ENCODE results near the gene SLC2A5.

Gene SLC2A5

DNA sequence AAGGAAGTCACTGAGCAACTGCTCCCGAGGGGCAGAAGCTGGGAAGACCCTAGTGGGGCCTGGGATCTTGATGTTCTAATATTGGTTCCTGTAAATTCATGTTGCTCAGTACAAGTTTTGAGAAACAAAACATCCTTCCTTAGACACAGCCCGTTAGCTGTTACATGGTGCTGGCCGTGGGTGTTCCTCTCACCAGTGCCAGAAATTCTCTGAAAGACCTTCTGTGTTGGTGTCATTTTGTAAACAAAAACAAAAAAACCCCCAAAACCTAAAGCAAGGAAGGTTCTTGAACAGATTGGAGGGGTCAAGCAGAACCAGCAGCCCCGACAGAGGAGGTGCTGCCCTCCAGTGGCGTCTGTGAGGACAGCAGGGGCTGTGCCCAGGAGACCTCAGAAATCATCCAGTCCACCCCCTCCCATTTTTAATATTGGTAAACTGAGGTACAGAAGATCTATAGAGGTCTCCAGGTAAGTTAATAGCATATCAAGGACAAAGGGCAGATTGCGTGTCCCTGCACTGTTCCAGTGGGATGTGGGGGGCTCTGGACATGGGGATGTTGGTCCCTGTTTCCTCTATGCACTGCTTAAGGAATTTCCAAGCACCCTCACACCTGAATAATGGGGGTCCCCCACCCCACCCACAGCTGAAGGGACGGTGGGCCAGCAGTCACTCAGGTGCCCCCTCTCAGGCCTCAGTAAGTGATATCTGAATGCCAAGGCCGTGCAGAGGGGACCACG is 81.4 kb downstream of the SLC2A5 start:
- H3K4me1 ChIP-seq (ENCODE audit: control insufficient read depth, insufficient read depth, low read length): peaks cover 5% of the 10 kb centered on the region
- H3K36me3 ChIP-seq (ENCODE audit: control insufficient read depth, insufficient read depth, low read length): no peaks in the 10 kb centered on the region
- no peak overlapping the region for H3K4me3 ChIP-seq (ENCODE audit: low read length)
- H3K9ac ChIP-seq (ENCODE audit: low read length): no peak overlapping the region
- no peaks in the 10 kb centered on the region for H3K9me3 ChIP-seq (ENCODE audit: control insufficient read depth, low read length)
- H3K27me3 ChIP-seq (ENCODE audit: control insufficient read depth, insufficient read depth, low read length): peaks cover 3% of the 10 kb centered on the region

DNA sequence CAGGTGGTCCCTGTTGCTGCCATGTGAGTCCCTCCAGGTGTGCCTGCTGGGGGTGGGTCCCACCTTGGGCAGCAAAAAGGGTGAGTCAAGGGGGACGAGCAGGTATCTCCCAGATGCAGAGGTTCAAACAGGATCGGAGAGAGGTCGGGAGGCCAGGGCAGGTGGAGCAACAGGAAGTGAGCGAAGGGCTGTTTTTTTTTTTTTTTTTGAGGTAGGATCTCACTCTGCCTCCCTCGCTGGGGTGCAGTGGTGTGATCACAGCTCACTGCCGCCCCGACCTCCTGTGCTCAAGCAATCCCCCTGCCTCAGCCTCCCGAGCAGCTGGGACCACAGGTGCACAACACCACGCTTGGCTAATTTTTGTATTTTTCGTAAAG is 82.6 kb downstream of the SLC2A5 start:
- Histone ChIP-seq H3K36me3 (ENCODE audit: control insufficient read depth, insufficient read depth, low read length) (no peaks in the 10 kb centered on the region), H3K4me1 (ENCODE audit: control insufficient read depth, insufficient read depth, low read length) (peaks cover 5% of the 10 kb centered on the region), H3K9me3 (ENCODE audit: control insufficient read depth, low read length) (no peaks in the 10 kb centered on the region), H3K9ac (ENCODE audit: low read length) (no peak overlapping the region), H3K4me3 (ENCODE audit: low read length) (no peak overlapping the region), H3K27me3 (ENCODE audit: control insufficient read depth, insufficient read depth, low read length) (peaks cover 3% of the 10 kb centered on the region)

DNA sequence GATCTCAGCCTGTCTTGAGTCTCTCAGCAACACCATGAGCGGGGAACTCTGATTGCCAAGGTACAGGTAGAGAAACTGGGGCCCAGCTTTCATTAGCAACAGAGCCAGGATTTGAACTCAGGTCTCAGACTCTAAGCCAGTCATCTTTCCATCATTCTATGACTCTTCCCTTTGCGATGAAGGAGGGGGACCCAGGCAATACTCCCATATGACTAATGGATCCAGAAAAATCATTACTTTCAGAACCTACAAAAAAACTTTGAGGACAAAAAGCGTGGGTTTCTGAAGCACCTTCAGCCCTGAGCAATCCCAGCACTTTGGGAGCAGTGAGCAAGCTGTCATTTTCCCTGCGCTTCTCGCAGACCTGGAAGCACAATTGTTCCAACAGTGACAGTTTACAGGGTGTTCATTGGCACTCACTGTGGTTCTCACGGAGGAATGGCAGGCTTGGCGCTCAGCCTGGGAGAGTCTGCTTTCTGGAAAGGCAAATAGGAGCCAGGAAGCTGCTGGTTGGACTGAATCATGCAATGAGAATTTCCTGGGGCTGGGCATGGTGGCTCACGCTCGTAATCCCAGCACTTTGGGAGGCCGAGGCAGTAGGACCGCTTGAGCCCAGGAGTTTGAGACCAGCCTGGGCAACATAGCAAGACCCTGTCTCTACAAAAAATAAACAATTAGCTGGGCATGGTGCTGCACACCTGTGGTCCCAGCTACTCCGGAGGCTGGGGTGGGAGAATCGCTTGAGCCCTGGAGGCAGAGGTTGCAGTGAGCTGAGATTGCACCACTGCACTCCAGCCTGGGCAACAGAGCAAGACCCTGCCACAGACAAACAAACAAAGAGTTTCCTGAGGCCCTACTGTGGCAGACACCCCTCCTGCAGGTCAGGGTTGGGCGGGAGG is 83.3 kb downstream of the SLC2A5 start:
- Histone ChIP-seq H3K4me1 (ENCODE audit: control insufficient read depth, insufficient read depth, low read length) (peaks cover 5% of the 10 kb centered on the region), H3K36me3 (ENCODE audit: control insufficient read depth, insufficient read depth, low read length) (no peaks in the 10 kb centered on the region), H3K4me3 (ENCODE audit: low read length) (no peak overlapping the region), H3K27me3 (ENCODE audit: control insufficient read depth, insufficient read depth, low read length) (peaks cover 3% of the 10 kb centered on the region), H3K9ac (ENCODE audit: low read length) (no peak overlapping the region), H3K9me3 (ENCODE audit: control insufficient read depth, low read length) (no peaks in the 10 kb centered on the region)

Measured in mucosa of stomach (tissue), 1 donor.